Cortex of kidney (tissue), 1 donor: Measurements from ENCODE around the gene OOSP3.
"Not testable (repeated sequence)": the region's sequence is repeated elsewhere in the genome, so short reads cannot be mapped to it uniquely, and the experiment has no call there.

Experiments used
- DNase-seq: peaks from one replicate; lab custom pipeline; 2025; lab: John Stamatoyannopoulos, UW

The OOSP3 gene, protein sequence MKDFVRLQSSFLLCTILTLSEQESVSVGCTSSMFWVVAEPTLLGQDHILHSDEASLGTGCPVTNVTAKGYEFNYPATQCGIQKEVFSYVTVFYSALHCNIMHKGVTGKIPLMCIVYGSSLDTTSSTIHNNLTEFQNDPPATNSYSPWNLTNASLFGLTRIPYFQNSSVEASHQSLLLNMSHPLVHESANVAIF

DNA sequence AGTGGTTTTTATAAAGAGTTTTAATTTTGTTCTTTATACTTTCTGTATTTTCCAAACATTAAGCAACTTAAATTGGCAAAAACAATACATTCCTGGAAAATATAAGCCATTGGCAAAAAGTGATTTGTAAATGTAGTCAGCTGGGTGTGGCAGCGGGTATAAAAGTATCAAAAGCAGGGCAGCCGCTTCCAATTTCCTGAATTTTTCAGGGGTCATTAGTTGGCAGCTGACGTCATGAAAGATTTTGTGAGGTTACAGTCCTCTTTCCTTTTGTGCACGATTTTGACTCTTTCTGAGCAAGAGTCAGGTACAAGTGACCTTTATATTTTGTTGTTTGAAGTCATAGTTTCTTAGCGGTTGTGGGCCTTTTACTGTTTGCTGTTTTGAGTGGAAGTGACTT, at the start of gene OOSP3:
TSS of gene OOSP3 (plus strand) at position 208 of the 400 bp plus-strand sequence. CDS start at position 235, 27 bp downstream.
- DNase-seq = no peak

DNA sequence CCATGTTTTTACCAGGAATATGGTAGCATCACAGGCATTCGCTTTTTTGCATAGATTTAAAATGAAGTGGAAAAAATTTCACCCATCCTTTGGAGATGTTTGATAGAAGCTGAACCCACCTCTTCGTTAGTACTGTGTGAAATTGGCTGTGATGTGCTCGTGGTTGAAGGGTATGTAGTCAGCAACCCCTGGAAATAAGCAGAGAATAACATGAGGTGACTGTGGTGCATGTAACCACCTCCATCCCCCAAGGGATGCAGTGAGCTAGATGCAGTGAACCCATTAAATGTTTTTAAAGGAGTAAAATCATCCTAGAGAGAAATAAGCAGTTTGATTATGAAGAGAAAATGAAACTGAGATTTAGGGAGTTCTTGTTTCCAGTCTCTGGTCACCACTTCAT, 49.2 kb upstream of the OOSP3 start:
- no peak for DNase-seq

DNA sequence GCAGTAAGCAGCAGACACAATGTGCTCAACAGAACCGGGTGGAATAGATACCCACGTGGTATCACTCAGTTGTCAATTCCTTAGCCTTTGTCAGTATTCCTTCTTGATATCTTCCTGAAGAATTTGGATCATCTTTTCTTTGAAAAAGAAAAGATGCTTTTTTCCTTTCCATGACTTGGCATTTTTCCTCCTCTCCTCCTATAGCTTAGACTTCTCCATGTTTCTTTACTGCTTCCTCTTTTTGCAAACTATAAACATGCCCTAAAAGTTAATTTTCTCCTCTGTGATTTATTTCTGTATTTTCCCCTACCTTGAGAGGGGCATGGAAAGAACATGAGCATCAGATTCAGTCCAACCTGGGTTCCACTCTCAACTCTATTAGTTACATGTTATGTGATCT, 45.0 kb upstream of the OOSP3 start:
- DNase-seq = no peak

DNA sequence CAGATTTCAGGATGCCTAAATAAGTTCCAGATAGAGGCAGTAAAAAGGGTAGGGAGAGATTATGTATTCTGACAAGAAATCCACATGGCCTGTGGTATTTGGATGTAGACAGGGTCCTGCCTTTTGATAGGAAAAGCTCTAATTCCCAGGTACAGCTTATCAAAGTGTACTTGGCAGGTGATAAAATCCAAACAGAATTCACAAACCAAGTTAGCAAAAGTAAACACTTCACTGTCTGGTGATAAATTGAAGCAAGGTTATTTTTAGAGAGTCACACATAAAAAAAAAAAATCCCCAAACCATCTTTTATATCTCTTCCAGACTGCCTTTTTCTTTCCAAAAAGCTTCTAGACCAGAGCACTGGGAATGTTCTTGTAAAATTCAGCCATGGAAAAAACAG, 39.0 kb upstream of the OOSP3 start:
- DNase-seq = no peak

DNA sequence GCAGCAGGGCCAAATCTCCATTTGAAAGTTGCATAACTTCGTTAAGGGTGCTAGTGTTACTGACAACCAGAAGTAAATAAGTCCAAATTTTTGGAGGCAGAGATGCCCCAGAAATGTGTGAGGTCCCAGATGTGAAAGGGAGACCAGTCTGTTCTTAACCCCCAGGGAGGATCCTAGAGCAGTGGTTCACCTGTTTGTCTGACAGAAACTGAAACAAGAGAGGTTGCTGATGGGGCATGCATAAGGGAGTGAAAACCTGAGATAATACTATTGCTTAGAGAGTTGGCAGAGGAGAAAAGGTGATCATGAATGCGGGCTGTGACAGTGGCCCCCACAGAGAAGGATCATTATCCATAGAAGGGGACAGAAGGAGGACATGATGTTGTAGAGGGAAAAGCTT, 37.1 kb upstream of the OOSP3 start:
- no peak for DNase-seq

DNA sequence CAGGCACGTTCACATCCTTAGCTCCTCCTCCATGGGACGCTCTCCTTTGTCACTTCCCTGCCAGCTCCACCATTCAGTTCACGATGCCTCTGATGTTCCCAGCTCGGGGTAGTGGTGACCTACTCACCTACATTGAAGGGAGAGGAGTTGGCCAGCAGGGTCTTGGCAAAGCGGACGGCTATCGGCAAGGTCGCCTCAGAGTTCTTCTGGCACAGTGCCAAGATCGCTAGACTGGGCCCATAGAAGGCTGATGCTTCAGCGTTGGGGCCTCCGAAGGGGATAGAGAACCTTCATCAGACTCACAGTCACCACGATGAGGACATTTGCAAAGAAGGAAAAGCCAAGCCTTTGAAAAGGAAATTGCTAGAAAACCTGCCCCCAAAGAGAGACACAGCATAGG, 36.3 kb upstream of the OOSP3 start:
- DNase-seq = no peak

DNA sequence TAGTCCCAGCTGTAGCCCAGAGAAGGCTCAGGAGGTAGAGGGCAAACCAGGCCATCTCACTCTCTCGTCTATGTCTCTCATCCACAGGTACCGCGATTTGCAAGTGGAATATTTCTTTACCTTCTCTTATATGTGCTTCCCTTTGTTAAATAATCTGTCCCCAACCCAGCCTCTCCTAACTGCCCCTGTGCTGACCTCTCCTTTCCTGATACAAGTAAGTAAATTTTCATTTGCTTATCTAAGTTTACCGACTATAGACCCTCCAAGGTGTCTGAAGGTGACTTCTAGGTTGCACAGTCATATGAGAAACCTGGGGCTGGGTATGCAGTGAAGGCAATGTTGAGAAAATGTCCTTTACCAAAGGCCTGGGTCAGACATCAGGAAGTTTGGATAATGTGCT, 33.2 kb upstream of the OOSP3 start, which contains the start of gene CBLIF:
TSS of gene CBLIF (minus strand) at position 101 of the 400 bp plus-strand sequence. CDS start at position 55, 46 bp downstream.
- no peak for DNase-seq

DNA sequence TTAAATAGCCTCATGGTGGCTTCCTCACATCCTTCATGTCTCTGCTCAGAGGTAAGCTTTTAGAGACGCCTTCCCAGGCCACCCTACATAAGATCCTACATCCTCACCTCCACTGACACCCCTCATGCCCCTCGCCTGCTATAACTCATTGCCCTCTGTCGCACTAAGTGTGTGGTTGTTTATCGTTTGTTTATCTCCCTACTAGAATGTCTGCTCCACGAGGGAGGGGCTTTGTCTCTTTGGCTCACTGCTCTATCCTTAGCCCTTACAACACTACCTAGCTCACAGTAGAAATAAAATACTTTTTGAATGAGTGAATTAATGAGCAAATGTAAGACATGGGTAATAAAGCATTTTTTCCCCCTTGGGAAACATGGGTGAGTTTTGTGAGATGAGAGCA, 32.0 kb upstream of the OOSP3 start:
- DNase-seq = no peak

DNA sequence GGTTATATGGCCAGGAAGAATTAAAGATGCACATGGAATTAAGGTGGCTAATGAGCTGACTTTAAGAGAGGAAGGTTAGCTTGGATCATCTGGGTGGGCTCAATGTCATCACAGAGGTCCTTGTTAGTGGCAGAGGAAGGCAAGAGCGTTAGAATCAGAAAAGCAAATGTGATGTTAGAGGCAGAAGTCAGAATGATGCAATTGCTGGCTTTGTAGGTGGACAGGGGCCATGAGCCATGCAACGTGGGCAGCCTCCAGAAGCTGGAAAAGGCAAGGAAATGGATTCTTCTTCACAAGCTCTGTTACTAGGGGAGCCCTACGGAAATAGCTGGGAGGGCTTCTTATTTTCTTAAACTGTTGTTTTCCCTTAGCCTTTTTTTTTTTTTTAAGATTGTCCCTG, 31.0 kb upstream of the OOSP3 start:
- no peak for DNase-seq

DNA sequence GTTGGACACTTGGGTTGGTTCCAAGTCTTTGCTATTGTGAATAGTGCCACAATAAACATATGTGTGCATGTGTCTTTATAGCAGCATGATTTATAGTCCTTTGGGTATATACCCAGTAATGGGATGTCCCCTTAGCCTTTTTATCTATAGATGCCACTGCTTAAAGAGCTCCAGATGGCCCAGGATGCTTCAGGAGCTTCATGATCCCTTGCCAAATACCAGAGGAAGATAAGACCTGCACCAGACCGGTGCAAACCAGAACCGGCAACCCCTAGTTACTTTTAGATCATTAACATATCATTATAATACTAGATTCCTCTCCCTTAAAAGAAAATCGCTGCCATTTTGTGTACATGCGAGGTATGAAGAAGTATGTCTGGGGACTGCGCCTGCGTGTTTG, 30.1 kb upstream of the OOSP3 start:
- DNase-seq = not testable (repeated sequence)

DNA sequence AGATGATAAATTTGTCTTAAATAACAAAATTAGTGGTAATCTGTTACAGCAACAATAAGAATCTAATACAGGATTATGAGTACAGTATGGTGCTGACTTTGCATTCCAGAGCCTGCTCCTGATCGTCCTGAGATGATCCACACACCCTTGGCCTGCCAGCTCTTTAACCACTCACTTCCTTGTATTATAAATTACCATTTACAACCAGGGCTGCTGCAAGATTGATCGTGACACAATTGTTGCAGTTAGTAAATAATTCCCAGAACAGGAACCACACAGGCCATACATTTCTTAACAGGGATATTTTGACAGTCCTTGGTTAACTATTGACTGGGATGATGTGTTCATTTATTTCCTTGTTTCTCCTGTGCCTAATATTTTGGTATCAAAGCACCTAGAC, 29.5 kb upstream of the OOSP3 start:
- DNase-seq = no peak

DNA sequence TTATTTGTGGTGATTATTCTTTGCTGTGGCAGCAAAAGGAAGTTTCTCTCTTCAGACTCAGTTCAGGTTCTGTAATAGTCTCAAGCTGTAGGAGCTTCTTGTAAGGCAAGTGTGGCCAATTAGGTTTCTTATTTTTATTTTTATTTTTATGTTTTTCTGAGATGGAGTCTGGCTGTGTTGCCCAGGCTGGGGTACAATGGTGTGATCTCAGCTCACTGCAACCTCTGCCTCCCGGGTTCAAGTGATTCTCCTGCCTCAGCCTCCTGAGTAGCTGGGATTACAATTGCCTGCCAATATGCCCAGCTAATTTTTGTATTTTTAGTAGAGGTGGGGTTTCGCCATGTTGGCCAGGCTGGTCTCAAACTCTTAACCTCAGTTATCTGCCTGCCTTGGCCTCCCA, 29.0 kb upstream of the OOSP3 start:
- DNase-seq = not testable (repeated sequence)

DNA sequence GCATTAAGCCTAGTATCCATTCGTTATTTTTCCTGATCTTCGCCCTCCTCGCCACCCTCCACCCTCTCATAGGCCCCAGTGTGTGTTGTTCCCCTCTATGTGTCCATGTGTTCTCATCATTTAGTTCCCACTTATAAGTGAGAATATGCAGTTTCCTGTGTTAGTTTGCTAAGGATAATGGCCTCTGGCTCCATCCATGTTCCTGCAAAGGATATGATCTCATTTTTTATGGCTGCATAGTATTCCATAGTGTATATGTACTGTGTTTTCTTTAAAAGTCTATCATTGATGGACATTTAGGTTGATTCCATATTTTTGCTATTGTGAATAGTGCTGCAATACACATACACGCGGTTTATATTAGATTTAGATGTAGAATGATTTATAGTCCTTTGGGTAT, 27.2 kb upstream of the OOSP3 start:
- DNase-seq = not testable (repeated sequence)

DNA sequence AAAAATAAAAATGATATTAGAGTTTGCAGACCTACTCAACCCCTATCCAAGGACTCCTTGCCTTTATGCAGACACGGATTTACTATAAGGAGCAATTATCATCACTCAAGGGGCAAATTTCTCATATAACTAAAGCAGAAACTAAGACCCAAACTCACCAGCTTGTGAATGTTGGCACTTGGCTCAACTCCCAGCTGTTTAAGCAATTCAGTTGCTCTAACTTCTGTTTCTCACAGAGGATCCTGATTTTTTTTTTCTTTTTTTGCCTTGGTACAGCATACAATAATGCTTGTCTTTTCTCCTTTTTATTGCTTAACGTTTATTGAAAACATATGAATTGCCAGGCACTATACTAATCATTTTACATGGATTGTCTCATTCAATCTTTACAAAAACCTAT, 23.7 kb upstream of the OOSP3 start:
- DNase-seq = no peak

DNA sequence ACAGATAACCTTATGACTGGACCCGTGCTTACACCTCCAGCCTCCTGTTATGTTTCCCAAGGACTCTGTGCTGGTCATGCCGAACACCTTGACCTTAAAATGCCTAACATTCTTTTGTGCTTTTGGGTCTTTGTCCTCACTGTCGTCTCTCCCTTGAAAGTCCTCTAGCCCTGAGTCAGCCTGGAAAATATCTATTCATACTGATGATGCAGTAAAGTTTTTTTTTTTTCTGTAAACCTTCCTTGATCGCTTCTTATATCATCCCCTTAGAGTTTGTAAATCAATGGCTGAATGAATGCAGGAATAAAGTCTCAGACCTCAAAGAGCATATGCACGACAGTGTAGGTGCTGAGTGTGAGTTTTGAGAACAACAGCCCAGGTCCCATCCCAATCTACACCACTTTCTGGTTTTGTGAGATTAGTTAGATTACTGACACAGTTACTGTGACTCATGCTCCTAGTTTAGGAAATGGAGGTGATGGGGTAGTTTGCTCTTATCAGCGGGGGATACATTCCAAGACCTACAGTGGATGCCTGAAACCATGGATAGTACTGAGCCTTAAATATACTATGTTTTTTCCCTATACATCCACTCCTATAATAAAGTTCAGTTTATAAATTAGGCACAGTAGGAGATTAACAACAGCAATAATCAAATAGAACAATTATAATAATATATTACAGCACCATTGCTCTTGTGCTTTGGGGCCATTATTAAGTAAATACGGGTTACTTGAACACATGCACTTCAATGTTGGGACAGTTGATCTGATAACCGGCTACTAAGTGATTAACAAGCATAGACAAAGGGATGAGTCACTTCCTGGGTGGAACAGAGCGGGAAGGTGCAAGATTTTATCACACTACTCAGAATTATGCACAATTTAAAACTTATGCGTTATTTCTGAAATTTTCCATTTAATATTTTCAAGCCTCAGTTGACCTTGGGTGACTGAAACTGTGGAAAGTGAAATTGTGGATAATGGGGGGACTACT, 20.8 kb upstream of the OOSP3 start:
- no peak for DNase-seq

DNA sequence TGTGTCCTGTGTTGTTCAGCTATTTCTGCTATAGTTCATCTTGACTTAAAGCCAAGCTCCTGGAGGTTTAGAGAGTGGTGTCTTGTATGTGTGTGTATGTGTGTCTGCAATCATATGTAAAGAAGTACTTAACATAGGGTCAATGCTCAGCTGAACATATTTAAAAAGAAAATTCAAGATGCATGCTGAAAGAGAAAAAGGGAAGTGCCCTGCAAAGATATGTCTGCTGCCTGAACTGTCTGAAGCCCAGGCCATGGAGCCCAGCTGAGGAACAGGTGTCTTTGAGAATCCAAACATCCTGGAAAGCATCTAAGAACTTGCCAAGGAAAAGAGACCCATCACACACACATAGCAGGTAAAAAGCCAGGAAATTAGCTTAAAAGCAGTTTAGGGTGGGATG, 18.9 kb upstream of the OOSP3 start:
- DNase-seq = no peak

DNA sequence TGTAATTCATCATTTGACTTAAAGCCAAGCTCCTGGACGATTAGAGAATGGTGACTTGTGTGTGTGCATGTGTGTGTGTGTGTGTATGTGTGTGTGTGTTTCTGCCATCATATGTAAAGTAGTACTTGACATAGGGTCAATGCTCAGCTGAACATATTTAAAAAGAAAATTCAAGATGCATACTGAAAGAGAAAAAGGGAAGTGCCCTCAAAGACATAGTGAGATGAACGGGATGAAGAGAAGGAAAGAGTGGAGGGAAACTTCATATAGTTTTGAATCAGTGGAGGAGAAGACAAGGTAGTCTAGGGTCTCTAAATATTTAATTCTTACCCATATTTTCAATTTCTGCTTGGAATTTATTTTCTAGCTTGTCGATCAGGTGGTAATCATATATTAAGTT, 16.3 kb upstream of the OOSP3 start:
- DNase-seq = no peak

DNA sequence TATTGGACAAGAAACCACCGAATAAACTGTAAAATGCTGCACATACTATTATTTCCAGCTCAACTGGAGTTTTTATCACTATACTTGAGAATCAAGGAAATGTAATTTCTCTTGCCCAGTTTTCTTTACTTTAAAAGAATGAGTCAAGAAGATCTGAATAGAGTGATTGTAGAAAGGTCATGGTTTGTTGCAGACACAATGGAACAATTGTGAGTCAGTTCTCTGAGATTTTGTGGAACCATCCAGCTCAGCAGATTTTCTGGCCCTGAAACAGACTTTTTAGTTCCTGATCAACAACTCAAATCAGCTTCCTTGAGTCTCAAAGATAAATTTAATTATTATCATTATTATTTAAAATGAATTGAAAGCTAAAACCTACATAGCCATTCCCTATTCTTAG, 13.6 kb upstream of the OOSP3 start:
- no peak for DNase-seq

DNA sequence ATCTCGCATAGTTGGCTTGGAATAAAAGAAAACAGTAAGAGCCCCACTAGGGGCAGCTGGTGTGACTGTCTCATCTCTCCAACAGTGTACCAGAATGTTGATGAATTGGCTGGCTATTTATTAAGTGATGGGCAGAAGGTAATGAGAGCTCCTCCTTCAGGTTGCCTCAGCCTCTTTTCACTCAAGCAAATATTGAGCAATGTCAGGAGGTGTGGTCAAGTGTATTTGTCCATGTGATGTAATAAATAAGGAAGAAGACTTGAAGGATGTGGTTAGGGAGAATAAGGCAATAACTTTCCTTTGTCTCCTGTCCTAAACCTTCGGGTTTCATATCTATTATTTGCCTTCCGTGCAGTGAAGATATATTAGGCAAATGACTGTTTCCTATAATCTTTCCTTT, 12.2 kb upstream of the OOSP3 start, which contains the start of gene TCN1:
TSS of gene TCN1 (minus strand) at position 91 of the 400 bp plus-strand sequence. CDS start at position 74, 17 bp downstream.
- DNase-seq = no peak

DNA sequence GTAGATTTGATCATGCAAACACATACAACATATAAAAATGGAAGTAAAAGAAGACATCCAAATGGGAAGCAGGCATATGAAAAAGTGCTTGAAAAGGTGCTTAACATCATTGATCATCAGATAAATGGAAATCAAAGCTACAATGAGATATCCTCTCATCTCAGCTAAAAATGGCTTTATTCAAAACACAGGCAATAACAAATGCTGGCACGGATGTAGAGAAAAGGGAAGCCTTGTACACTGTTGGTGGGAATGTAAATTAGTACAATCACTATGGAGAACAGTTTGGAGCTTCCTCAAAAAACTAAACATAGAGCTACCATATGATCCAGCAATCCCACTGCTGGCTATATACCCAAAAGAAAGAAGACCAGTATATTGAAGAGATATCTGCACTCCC, 11.7 kb upstream of the OOSP3 start:
- DNase-seq = no peak

DNA sequence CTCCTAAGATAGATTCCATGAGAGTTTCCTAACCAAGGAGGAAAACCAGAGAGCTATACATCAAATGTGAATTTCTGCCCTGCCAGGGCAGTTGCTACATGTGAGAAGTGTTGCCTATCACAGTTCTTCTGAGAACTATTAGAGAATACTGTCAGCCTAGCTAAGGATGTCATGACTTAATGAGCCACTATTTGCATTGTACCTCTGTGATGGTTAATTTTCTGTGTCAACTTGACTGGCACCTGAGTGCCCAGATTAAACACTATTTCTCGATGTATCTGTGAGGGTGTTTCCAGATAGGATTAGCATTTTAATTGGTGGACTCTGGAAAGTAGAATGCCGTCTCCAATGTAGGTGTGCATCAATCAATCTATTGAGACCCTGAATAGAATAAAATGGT, 10.6 kb upstream of the OOSP3 start:
- DNase-seq = no peak

DNA sequence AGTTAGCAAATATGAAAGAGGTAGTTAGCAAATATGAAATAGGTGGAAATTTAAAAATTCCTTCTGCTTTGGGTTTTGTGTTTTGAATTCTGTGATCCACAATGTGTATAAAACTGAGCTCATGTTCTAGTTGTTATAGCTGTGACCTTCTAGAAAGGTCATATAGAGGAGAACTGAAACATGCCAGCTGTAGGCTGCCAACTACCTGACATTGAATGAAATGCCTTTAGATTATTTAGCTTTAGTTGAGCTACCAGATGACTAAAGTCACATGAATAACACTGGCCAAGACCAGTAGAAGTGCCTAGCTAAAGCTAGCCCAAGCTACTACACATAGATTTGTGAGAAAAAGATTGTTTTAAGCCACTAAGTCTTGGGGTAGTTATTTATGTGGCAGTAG, 6.5 kb upstream of the OOSP3 start:
- DNase-seq = no peak

DNA sequence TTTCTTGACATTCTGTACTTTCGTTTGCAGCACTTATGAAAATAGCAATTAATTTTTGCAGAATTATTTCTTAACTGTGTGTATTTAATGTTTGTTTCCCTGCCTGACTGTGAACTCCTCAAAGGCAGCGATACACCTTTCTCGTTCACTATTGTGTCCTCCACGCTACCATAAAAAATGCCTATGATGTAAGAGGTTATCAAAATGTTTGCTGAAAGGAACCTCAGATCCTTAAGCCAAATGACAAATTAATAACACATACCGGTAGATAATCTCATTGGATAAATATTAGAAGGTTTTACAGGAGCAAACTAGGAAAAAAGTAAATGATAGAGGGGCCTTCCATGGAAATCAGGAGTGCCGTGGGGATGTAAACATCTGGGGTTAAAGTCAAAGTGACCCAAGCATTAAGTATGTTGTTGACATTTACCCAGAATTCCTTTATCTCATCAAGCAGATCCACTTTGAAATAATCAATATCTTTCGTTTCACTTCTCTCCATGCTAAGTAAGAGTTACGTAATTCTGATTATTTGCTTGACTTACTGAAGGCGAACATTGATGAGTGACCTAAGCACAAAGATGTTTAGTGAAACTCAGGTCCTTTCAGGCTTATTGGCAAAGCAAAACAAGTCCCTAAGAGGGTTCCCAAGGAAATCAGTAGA, 2.6 kb upstream of the OOSP3 start:
- no peak for DNase-seq
